Measurements from ENCODE around the gene TSC1.

Gene TSC1

GRCh38 chr9:132898051-132898450 lies 46.4 kb downstream of the TSC1 start:
- TF ChIP-seq ZNF274 (IDR thresholded peaks at IDR 0.05; ENCODE audit: low read depth, low read length) = no peak
- no peak overlapping the region for H3K4me3 ChIP-seq (ENCODE audit: low read length)

GRCh38 chr9:132896906-132897305 lies 47.5 kb downstream of the TSC1 start:
- no peak for TF ChIP-seq ZNF274 (IDR thresholded peaks at IDR 0.05; ENCODE audit: low read depth, low read length)
- no peak overlapping the region for H3K4me3 ChIP-seq (ENCODE audit: low read length)

- H3K4me3 ChIP-seq (ENCODE audit: low read length) = no peak overlapping the region
- no peak for TF ChIP-seq ZNF274 (IDR thresholded peaks at IDR 0.05; ENCODE audit: low read depth, low read length)
These were observed 48.2 kb downstream of the TSC1 start for GRCh38 chr9:132896264-132896663.

GRCh38 chr9:132894862-132895835 lies 49.3 kb downstream of the TSC1 start:
- TF ChIP-seq ZNF274 (IDR thresholded peaks at IDR 0.05; ENCODE audit: low read depth, low read length) = no peak
- no peak overlapping the region for H3K4me3 ChIP-seq (ENCODE audit: low read length)

- H3K4me3 ChIP-seq (ENCODE audit: low read length) = no peak overlapping the region
- no peak for TF ChIP-seq ZNF274 (IDR thresholded peaks at IDR 0.05; ENCODE audit: low read depth, low read length)
These were observed 50.1 kb downstream of the TSC1 start for GRCh38 chr9:132894346-132894745.

GRCh38 chr9:132892400-132892799 lies 52.0 kb downstream of the TSC1 start:
- H3K4me3 ChIP-seq (ENCODE audit: low read length) = no peak overlapping the region
- TF ChIP-seq ZNF274 (IDR thresholded peaks at IDR 0.05; ENCODE audit: low read depth, low read length) = no peak

- no peak overlapping the region; the same call in 1 of the 2 replicates for H3K4me3 ChIP-seq (ENCODE audit: low read length)
- no peak for TF ChIP-seq ZNF274 (IDR thresholded peaks at IDR 0.05; ENCODE audit: low read depth, low read length)
These were observed 56.3 kb downstream of the TSC1 start for GRCh38 chr9:132888151-132888550.

- no peak for TF ChIP-seq ZNF274 (IDR thresholded peaks at IDR 0.05; ENCODE audit: low read depth, low read length)
- H3K4me3 ChIP-seq (ENCODE audit: low read length) = no peak overlapping the region
These were observed 57.0 kb downstream of the TSC1 start for GRCh38 chr9:132887181-132888120.

GRCh38 chr9:132886334-132886725 lies 58.1 kb downstream of the TSC1 start:
- no peak overlapping the region for H3K4me3 ChIP-seq (ENCODE audit: low read length)
- no peak for TF ChIP-seq ZNF274 (IDR thresholded peaks at IDR 0.05; ENCODE audit: low read depth, low read length)

GRCh38 chr9:132885720-132886333 lies 58.6 kb downstream of the TSC1 start:
- no peak overlapping the region for H3K4me3 ChIP-seq (ENCODE audit: low read length)
- TF ChIP-seq ZNF274 (IDR thresholded peaks at IDR 0.05; ENCODE audit: low read depth, low read length) = no peak

- H3K4me3 ChIP-seq (ENCODE audit: low read length) = no peak overlapping the region
- TF ChIP-seq ZNF274 (IDR thresholded peaks at IDR 0.05; ENCODE audit: low read depth, low read length) = no peak
These were observed 60.8 kb downstream of the TSC1 start for GRCh38 chr9:132883349-132884294.

- no peak for TF ChIP-seq ZNF274 (IDR thresholded peaks at IDR 0.05; ENCODE audit: low read depth, low read length)
- H3K4me3 ChIP-seq (ENCODE audit: low read length) = no peak overlapping the region
These were observed 61.8 kb downstream of the TSC1 start for GRCh38 chr9:132882616-132883015.

- no peak overlapping the region for H3K4me3 ChIP-seq (ENCODE audit: low read length)
- no peak for TF ChIP-seq ZNF274 (IDR thresholded peaks at IDR 0.05; ENCODE audit: low read depth, low read length)
These were observed 62.6 kb downstream of the TSC1 start for GRCh38 chr9:132881826-132882225.
